Ectodermal cell (in vitro differentiated cells): ENCODE data around the gene NAXD.

ENCODE experiments used
- H3K27ac ChIP-seq: 2 replicates; pipeline ENCODE4 v1.7.0; 2013; ENCODE audit warnings: mild to moderate bottlenecking, low read depth, low read length; ENCODE audit not compliant: insufficient read depth, poor library complexity, severe bottlenecking
- H3K27me3 ChIP-seq: 2 replicates; pipeline ENCODE4 v1.7.0; 2013; ENCODE audit warnings: mild to moderate bottlenecking, low read length; ENCODE audit not compliant: insufficient read depth, control insufficient read depth, poor library complexity, severe bottlenecking
- H3K36me3 ChIP-seq: one replicate; pipeline ENCODE4 v1.7.0; 2013; ENCODE audit warnings: low read length; ENCODE audit not compliant: control insufficient read depth, insufficient read depth
- H3K4me1 ChIP-seq: one replicate; pipeline ENCODE4 v1.7.0; 2013; ENCODE audit warnings: low read length; ENCODE audit not compliant: control insufficient read depth, insufficient read depth
- H3K4me3 ChIP-seq: 2 replicates; pipeline ENCODE4 v1.7.0; 2013; ENCODE audit warnings: low read depth, low read length, control low read depth; ENCODE audit not compliant: insufficient read depth
- H3K9me3 ChIP-seq: 2 replicates; pipeline ENCODE4 v1.7.0; 2013; ENCODE audit warnings: mild to moderate bottlenecking, low read length, moderate library complexity; ENCODE audit not compliant: control insufficient read depth
- WGBS, 2 experiments: methylation state at CpG; one replicate each; pipeline ENCODE4 v1.1.7; 2013; ENCODE audit warnings: missing lambda C conversion rate in 2 of 2; 5-methylcytosine and 5-hydroxymethylcytosine counted together

NAXD gene

GRCh38 chr13:110636701-110637201 is 21.4 kb downstream of the NAXD start:
- 92 to 94% methylated on average over 14 of the region's 14 CpGs for WGBS, 2 experiments
- H3K36me3 ChIP-seq = peaks cover 31% of the 10 kb centered on the region
- H3K4me3 ChIP-seq = no peak overlapping the region

DNA sequence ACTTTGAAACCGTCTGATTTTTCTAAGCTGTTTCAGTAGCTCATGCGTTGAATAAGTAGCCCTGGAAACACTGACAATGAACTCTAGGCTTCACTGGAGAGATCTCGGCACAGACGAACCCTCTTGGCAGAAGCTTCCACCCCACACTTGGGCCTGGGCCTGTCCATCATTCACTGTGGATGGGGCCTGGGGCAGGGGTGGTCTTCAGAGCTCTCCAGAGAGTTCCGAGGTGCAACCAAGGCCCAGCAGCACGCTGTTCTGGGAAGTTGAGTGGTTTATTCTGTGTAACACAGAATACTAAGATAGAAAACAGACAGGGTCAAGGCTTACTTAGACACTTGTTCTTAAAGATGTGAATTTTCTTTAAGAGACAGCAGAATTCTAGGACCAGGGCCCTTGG is 21.9 kb downstream of the NAXD start:
- Histone ChIP-seq H3K4me3 (no peak overlapping the region), H3K27me3 (no peaks in the 10 kb centered on the region), H3K36me3 (peaks cover 32% of the 10 kb centered on the region), H3K4me1 (no peaks in the 10 kb centered on the region), H3K9me3 (no peaks in the 10 kb centered on the region), H3K27ac (no peak overlapping the region)
- 94 to 95% methylated on average over 6 of the region's 6 CpGs for WGBS, 2 experiments

More at GRCh38 chr13:110636701-110637201, 21.4 kb downstream of the NAXD start:
- H3K9me3 ChIP-seq = no peaks in the 10 kb centered on the region
- H3K27me3 ChIP-seq = no peaks in the 10 kb centered on the region
- H3K27ac ChIP-seq = no peak overlapping the region
- no peaks in the 10 kb centered on the region for H3K4me1 ChIP-seq

GRCh38 chr13:110637747-110638146 is 22.4 kb downstream of the NAXD start:
- Histone ChIP-seq H3K36me3 (peaks cover 32% of the 10 kb centered on the region), H3K4me1 (no peaks in the 10 kb centered on the region), H3K27me3 (no peaks in the 10 kb centered on the region), H3K4me3 (no peak overlapping the region), H3K9me3 (no peaks in the 10 kb centered on the region), H3K27ac (no peak overlapping the region)
- WGBS, 2 experiments = 91 to 95% methylated on average over 6 of the region's 6 CpGs

- 91 to 92% methylated on average over 23 of the region's 23 CpGs for WGBS, 2 experiments
- H3K36me3 ChIP-seq = peaks cover 32% of the 10 kb centered on the region
- H3K4me1 ChIP-seq = no peaks in the 10 kb centered on the region
These were observed 22.9 kb downstream of the NAXD start for GRCh38 chr13:110638257-110638656.

GRCh38 chr13:110638814-110639806 is 23.8 kb downstream of the NAXD start:
- Histone ChIP-seq H3K27me3 (no peaks in the 10 kb centered on the region), H3K36me3 (peaks cover 32% of the 10 kb centered on the region), H3K4me1 (no peaks in the 10 kb centered on the region), H3K9me3 (no peaks in the 10 kb centered on the region), H3K27ac (no peak overlapping the region), H3K4me3 (no peak overlapping the region)
- WGBS, 2 experiments = 93% methylated on average over 39 of the region's 39 CpGs

More at GRCh38 chr13:110638257-110638656, 22.9 kb downstream of the NAXD start:
- H3K4me3 ChIP-seq = no peak overlapping the region
- H3K9me3 ChIP-seq = no peaks in the 10 kb centered on the region
- no peaks in the 10 kb centered on the region for H3K27me3 ChIP-seq
- no peak overlapping the region for H3K27ac ChIP-seq

GRCh38 chr13:110639935-110640334 is 24.6 kb downstream of the NAXD start:
- no peak overlapping the region for H3K27ac ChIP-seq
- H3K9me3 ChIP-seq = no peaks in the 10 kb centered on the region
- peaks cover 5% of the 10 kb centered on the region for H3K4me1 ChIP-seq
- no peak overlapping the region for H3K4me3 ChIP-seq
- peaks cover 24% of the 10 kb centered on the region for H3K36me3 ChIP-seq
- H3K27me3 ChIP-seq = no peaks in the 10 kb centered on the region
- WGBS, 2 experiments = 96 to 98% methylated on average over 5 of the region's 5 CpGs

GRCh38 chr13:110640591-110641029 is 25.3 kb downstream of the NAXD start:
- Histone ChIP-seq H3K4me1 (peaks cover 5% of the 10 kb centered on the region), H3K4me3 (no peak overlapping the region), H3K9me3 (no peaks in the 10 kb centered on the region), H3K36me3 (peaks cover 17% of the 10 kb centered on the region), H3K27me3 (no peaks in the 10 kb centered on the region), H3K27ac (no peak overlapping the region)
- WGBS, 2 experiments = 93 to 94% methylated on average over 13 of the region's 13 CpGs

GRCh38 chr13:110641055-110642015 is 26.0 kb downstream of the NAXD start:
- no peak overlapping the region for H3K4me3 ChIP-seq
- H3K36me3 ChIP-seq = peaks cover 12% of the 10 kb centered on the region
- no peaks in the 10 kb centered on the region for H3K9me3 ChIP-seq
- no peaks in the 10 kb centered on the region for H3K27me3 ChIP-seq
- 92% methylated on average over 29 of the region's 29 CpGs for WGBS, 2 experiments
- H3K4me1 ChIP-seq = peaks cover 5% of the 10 kb centered on the region
- H3K27ac ChIP-seq = no peak overlapping the region

DNA sequence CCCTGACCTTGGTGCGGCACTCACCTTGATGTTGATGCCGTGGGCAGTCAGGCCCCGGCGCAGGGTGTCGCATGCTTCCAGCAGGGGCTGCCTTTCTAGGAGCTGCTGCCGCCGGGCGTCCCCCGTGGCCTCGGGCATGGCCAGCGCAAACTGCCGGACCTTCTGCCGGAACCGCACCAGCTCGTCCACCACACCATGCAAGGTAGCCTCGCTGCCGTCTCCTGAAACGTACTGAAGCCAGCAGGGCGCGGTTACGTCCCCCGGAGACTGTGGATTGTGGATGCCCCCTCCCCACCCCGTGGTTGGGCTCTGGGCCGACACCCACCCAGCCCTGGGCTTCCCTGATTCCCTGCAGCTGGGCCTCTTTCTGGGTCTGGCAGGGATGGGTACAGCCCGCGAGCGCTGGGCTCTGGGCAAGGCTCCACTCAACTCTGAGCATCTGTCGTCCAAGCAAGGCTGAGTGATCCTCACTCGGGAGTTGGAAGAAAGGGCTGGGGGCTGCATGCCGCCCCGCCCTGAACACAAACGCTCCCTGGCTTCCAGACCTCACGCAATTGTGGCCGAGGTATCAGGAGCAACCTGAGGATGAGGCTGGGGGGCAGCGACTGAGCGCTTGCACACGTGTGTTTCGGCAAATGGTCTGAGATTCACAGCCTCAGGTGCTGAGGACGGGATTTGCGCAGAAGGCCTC is 27.1 kb downstream of the NAXD start:
- no peaks in the 10 kb centered on the region for H3K27me3 ChIP-seq
- H3K36me3 ChIP-seq = peaks cover 10% of the 10 kb centered on the region
- no peaks in the 10 kb centered on the region for H3K9me3 ChIP-seq
- H3K27ac ChIP-seq = no peak overlapping the region
- no peak overlapping the region for H3K4me3 ChIP-seq
- 95 to 96% methylated on average over 40 of the region's 40 CpGs for WGBS, 2 experiments
- peaks cover 5% of the 10 kb centered on the region for H3K4me1 ChIP-seq
